ENCODE results near the gene RPL14.
A peak's percentile ranks its signal among the peaks of the same experiment; 100 is the strongest.

The RPL14 gene

GRCh38 chr3:40453933-40454332 lies 3.2 kb upstream of the RPL14 start:
- no peaks in the 10 kb centered on the region for H3K9me2 ChIP-seq (replicated peaks; ENCODE audit: low read depth, low read length)
- peaks cover 16% of the 10 kb centered on the region for H4K20me1 ChIP-seq (ENCODE audit: insufficient read depth, low read length, poor library complexity, severe bottlenecking)
- H3K4me3 ChIP-seq (ENCODE audit: low read length, poor library complexity, severe bottlenecking) = peak overlapping the region; percentile 76
- peaks cover 31% of the 10 kb centered on the region for H3K4me1 ChIP-seq (ENCODE audit: insufficient read depth, low read length, poor library complexity, severe bottlenecking)
- H3F3A ChIP-seq (ENCODE audit: low read depth) = no peaks in the 10 kb centered on the region
- H3K4me2 ChIP-seq (ENCODE audit: low read depth, low read length, poor library complexity, severe bottlenecking) = peak overlapping the region; percentile 85
- no peaks in the 10 kb centered on the region for H3K27me3 ChIP-seq (ENCODE audit: insufficient read depth, low read length, poor library complexity, severe bottlenecking)
- TF ChIP-seq, protein P1, sequence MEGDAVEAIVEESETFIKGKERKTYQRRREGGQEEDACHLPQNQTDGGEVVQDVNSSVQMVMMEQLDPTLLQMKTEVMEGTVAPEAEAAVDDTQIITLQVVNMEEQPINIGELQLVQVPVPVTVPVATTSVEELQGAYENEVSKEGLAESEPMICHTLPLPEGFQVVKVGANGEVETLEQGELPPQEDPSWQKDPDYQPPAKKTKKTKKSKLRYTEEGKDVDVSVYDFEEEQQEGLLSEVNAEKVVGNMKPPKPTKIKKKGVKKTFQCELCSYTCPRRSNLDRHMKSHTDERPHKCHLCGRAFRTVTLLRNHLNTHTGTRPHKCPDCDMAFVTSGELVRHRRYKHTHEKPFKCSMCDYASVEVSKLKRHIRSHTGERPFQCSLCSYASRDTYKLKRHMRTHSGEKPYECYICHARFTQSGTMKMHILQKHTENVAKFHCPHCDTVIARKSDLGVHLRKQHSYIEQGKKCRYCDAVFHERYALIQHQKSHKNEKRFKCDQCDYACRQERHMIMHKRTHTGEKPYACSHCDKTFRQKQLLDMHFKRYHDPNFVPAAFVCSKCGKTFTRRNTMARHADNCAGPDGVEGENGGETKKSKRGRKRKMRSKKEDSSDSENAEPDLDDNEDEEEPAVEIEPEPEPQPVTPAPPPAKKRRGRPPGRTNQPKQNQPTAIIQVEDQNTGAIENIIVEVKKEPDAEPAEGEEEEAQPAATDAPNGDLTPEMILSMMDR (conservative IDR thresholded peaks at IDR 0.05; ENCODE audit: low read length) = no peak
- TF ChIP-seq EZH2phosphoT487 (IDR thresholded peaks at IDR 0.05; ENCODE audit: borderline replicate concordance) = no peak
- peaks cover 18% of the 10 kb centered on the region for H3K79me2 ChIP-seq (ENCODE audit: insufficient read depth, low read length)
- H3K9ac ChIP-seq (ENCODE audit: low read depth, low read length, poor library complexity, severe bottlenecking) = peak overlapping the region; percentile 66
- no peak overlapping the region for H2AFZ ChIP-seq (ENCODE audit: low read length)
- no peaks in the 10 kb centered on the region for H3K9me3 ChIP-seq (ENCODE audit: insufficient read depth, low read depth, low read length)
- H3K36me3 ChIP-seq (ENCODE audit: insufficient read depth, low read length) = peaks cover 4% of the 10 kb centered on the region; the same call in 1 of the 2 replicates

GRCh38 chr3:40455328-40455727 lies 1.8 kb upstream of the RPL14 start:
- H3K9me3 ChIP-seq (ENCODE audit: insufficient read depth, low read depth, low read length) = no peaks in the 10 kb centered on the region
- H3K9ac ChIP-seq (ENCODE audit: low read depth, low read length, poor library complexity, severe bottlenecking) = no peak overlapping the region
- H3K4me1 ChIP-seq (ENCODE audit: insufficient read depth, low read length, poor library complexity, severe bottlenecking) = peaks cover 39% of the 10 kb centered on the region
- H3K79me2 ChIP-seq (ENCODE audit: insufficient read depth, low read length) = peaks cover 32% of the 10 kb centered on the region
- H2AFZ ChIP-seq (ENCODE audit: low read length) = no peak overlapping the region
- TF ChIP-seq, protein P1 (conservative IDR thresholded peaks at IDR 0.05; ENCODE audit: low read length) = no peak
- TF ChIP-seq EZH2phosphoT487 (IDR thresholded peaks at IDR 0.05; ENCODE audit: borderline replicate concordance) = no peak
- H3F3A ChIP-seq (ENCODE audit: low read depth) = no peaks in the 10 kb centered on the region
- H3K4me3 ChIP-seq (ENCODE audit: low read length, poor library complexity, severe bottlenecking) = no peak overlapping the region
- no peak overlapping the region for H3K4me2 ChIP-seq (ENCODE audit: low read depth, low read length, poor library complexity, severe bottlenecking)
- peaks cover 16% of the 10 kb centered on the region for H3K36me3 ChIP-seq (ENCODE audit: insufficient read depth, low read length)
- H3K9me2 ChIP-seq (replicated peaks; ENCODE audit: low read depth, low read length) = no peaks in the 10 kb centered on the region
- H3K27me3 ChIP-seq (ENCODE audit: insufficient read depth, low read length, poor library complexity, severe bottlenecking) = no peaks in the 10 kb centered on the region
- H4K20me1 ChIP-seq (ENCODE audit: insufficient read depth, low read length, poor library complexity, severe bottlenecking) = peaks cover 30% of the 10 kb centered on the region

DNA sequence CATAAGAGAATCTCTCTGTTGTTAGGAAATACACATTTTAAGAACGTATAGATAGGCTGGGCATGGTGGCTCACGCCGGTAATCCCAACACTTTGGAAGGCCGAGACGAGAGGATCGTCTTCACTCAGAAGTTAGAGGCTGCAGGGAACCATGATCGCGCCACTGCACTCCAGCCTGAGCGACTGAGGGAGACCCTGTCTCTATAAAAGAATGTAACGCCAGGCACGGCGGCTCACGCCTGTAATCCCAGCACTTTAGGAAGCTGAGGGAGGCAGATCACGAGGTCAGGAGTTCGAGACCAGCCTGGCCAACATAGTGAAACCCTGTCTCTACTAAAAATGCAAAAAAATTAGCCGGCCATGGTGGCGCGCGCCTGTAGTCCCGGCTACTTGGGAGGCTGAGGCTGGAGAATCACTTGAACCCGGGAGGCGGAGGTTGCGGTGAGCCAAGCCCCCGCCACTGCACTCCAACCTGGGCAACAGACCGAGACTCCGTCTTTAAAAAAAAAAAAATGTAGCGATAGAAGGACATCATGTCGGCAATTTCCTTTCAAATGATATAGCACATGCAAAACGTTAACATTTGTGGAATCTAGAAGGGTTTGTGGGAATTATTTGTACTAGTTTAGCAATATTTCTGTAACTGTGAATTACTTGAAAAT lies 730 bp upstream of the RPL14 start:
- Histone ChIP-seq H3K27me3 (ENCODE audit: insufficient read depth, low read length, poor library complexity, severe bottlenecking) (no peaks in the 10 kb centered on the region), H3K4me2 (ENCODE audit: low read depth, low read length, poor library complexity, severe bottlenecking) (peak overlapping the region; percentile 79), H3K4me3 (ENCODE audit: low read length, poor library complexity, severe bottlenecking) (peak overlapping the region; percentile 84), H2AFZ (ENCODE audit: low read length) (peak overlapping the region; percentile 66), H3K9ac (ENCODE audit: low read depth, low read length, poor library complexity, severe bottlenecking) (peak overlapping the region; percentile 88), H3K79me2 (ENCODE audit: insufficient read depth, low read length) (peaks cover 43% of the 10 kb centered on the region), H3K4me1 (ENCODE audit: insufficient read depth, low read length, poor library complexity, severe bottlenecking) (peaks cover 39% of the 10 kb centered on the region), H3K36me3 (ENCODE audit: insufficient read depth, low read length) (peaks cover 26% of the 10 kb centered on the region), H4K20me1 (ENCODE audit: insufficient read depth, low read length, poor library complexity, severe bottlenecking) (peaks cover 40% of the 10 kb centered on the region), H3K9me2 (replicated peaks; ENCODE audit: low read depth, low read length) (no peaks in the 10 kb centered on the region), H3F3A (ENCODE audit: low read depth) (no peaks in the 10 kb centered on the region), H3K9me3 (ENCODE audit: insufficient read depth, low read depth, low read length) (no peaks in the 10 kb centered on the region)
- no peak for TF ChIP-seq EZH2phosphoT487 (IDR thresholded peaks at IDR 0.05; ENCODE audit: borderline replicate concordance)
- TF ChIP-seq, protein P1 (conservative IDR thresholded peaks at IDR 0.05; ENCODE audit: low read length) = no peak

Measured in Loucy (cell line).